ENCODE results near the gene SFTPD. TPM values are rescaled to one million over a fixed set of nuclear protein-coding genes. Genes with fewer than 3 reads are reported as not detected.
"Not testable (repeated sequence)": the region's sequence is repeated elsewhere in the genome, so short reads cannot be mapped to it uniquely, and the experiment has no call there.

The SFTPD gene
- under 1 TPM in 1 of 4 donors, not detected in 3; 0.21 TPM for total RNA-seq
- polyA plus RNA-seq, result under 1 TPM in 2 of 3 donors, not detected in 1; 0.03 to 0.07 TPM
- long read RNA-seq, donor 1, result 0 reads
- long read RNA-seq, donor 2, result 0 reads

- Histone ChIP-seq H3K9me3 (peaks cover 12% of the 10 kb centered on the region), H3K36me3 (ENCODE audit: insufficient read depth in 1 of 2, low read depth in 1 of 2) (no peaks in the 10 kb centered on the region), H3K27me3 (ENCODE audit: insufficient read depth in 3 of 3, low read length in 2 of 3) (no peaks in the 10 kb centered on the region), H3K4me1 (no peaks in the 10 kb centered on the region), H3K4me3 (no peak within 1 kb of the TSS), H3K27ac (no peak within 1 kb of the TSS)
- ATAC-seq (no peak), DNase-seq (no peak)
- TF ChIP-seq, protein P1, sequence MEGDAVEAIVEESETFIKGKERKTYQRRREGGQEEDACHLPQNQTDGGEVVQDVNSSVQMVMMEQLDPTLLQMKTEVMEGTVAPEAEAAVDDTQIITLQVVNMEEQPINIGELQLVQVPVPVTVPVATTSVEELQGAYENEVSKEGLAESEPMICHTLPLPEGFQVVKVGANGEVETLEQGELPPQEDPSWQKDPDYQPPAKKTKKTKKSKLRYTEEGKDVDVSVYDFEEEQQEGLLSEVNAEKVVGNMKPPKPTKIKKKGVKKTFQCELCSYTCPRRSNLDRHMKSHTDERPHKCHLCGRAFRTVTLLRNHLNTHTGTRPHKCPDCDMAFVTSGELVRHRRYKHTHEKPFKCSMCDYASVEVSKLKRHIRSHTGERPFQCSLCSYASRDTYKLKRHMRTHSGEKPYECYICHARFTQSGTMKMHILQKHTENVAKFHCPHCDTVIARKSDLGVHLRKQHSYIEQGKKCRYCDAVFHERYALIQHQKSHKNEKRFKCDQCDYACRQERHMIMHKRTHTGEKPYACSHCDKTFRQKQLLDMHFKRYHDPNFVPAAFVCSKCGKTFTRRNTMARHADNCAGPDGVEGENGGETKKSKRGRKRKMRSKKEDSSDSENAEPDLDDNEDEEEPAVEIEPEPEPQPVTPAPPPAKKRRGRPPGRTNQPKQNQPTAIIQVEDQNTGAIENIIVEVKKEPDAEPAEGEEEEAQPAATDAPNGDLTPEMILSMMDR (IDR thresholded peaks at IDR 0.05), result no peak
- WGBS, 3 donors, result 81 to 87% (median 83%) methylated on average over 3 of the region's 3 CpGs
- intact Hi-C loops (cut with DNase I), result no loop called here
These were observed at the start of gene SFTPD for GRCh38 chr10:79948976-79949722. SFTPD (minus strand) TSS chr10:79949105; CDS start chr10:79946659, 2,446 bp downstream.

DNA sequence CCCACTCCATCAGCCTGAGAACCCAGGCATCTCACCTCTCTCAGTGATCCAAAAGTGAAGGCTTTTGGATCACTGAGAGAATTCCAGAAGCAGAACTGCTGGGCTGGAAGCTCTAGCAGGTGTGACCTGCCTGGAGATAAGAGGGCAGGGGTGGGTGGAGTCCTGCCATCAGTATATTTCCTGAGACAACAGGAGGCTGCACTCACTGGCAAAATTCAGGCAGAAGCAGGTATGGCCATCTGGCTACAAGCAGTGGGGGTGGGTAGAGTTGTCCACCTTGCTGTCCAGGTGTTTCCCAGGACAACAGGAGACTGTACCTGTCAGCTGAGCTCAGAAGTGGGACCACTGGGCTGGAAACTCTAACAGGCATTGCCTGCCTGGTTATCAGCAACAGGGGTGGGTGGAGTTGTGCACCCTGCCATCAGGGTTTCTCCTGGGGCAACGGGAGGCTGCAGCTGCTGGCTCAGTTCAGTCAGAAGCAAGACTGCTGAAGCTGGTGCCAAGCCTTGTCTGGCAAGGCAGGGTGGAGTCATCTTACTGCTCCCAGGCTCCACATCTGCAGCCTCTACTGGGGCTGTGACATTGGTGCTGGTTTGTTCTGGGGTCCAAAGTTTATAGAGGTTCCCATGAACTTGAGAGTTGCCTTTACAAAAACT is 47.2 kb upstream of the SFTPD start:
- DNase-seq, result no peak
- ATAC-seq, result no peak
- no peak overlapping the region for H3K4me3 ChIP-seq
- no peaks in the 10 kb centered on the region for H3K36me3 ChIP-seq (ENCODE audit: insufficient read depth in 1 of 2, low read depth in 1 of 2)
- 26 to 33% (median 31%) methylated on average over 1 of the region's 1 CpG for WGBS, 3 donors
- H3K9me3 ChIP-seq, result no peaks in the 10 kb centered on the region
- intact Hi-C loops (cut with DNase I), result no loop called here
- H3K27me3 ChIP-seq (ENCODE audit: insufficient read depth in 3 of 3, low read length in 2 of 3), result no peaks in the 10 kb centered on the region
- TF ChIP-seq, protein P1 (IDR thresholded peaks at IDR 0.05), result no peak
- H3K27ac ChIP-seq, result no peak overlapping the region
- no peaks in the 10 kb centered on the region for H3K4me1 ChIP-seq

DNA sequence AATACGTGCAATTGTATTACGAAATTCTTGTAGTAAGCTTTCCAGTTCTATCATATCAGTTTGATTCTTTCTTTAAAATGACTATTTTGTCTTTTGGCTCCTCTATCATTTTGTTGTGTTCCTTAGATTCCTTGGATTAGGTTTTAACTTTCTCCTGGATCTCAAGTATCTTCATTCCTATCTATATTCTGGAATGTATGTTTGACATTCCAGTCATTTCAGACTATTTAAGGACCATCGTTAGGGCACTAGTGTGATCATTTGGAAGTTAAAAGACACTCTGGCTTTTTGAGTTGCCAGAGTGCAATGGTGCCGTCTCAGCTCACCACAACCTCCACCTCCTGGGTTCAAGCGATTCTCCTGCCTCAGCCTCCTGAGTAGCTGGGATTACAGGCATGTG is 45.7 kb upstream of the SFTPD start:
- ATAC-seq, result no peak
- no peaks in the 10 kb centered on the region for H3K4me1 ChIP-seq
- TF ChIP-seq, protein P1 (IDR thresholded peaks at IDR 0.05), result no peak

GRCh38 chr10:79988199-79988598 is 39.3 kb upstream of the SFTPD start:
- H3K27me3 ChIP-seq (ENCODE audit: insufficient read depth in 3 of 3, low read length in 2 of 3), result peaks cover 0 to 12% (median 2%) of the 10 kb centered on the region in 3 donors
- H3K9me3 ChIP-seq; H3K4me3 ChIP-seq; H3K27ac ChIP-seq; DNase-seq; intact Hi-C loops (cut with DNase I); H3K4me1 ChIP-seq; ATAC-seq; H3K36me3 ChIP-seq (ENCODE audit: insufficient read depth in 1 of 2, low read depth in 1 of 2): not testable (repeated sequence)
- 82 to 93% (median 92%) methylated on average over 2 of the region's 2 CpGs for WGBS, 3 donors

More for the DNA sequence above, 45.7 kb upstream of the SFTPD start:
- H3K4me3 ChIP-seq, result no peak overlapping the region
- H3K36me3 ChIP-seq (ENCODE audit: insufficient read depth in 1 of 2, low read depth in 1 of 2), result no peaks in the 10 kb centered on the region
- peaks cover 5% of the 10 kb centered on the region for H3K9me3 ChIP-seq
- DNase-seq, result no peak
- WGBS, 3 donors, result 66 to 84% (median 68%) methylated on average over 5 of the region's 5 CpGs
- no peaks in the 10 kb centered on the region for H3K27me3 ChIP-seq (ENCODE audit: insufficient read depth in 3 of 3, low read length in 2 of 3)
- intact Hi-C loops (cut with DNase I), result no loop called here
- H3K27ac ChIP-seq, result no peak overlapping the region

DNA sequence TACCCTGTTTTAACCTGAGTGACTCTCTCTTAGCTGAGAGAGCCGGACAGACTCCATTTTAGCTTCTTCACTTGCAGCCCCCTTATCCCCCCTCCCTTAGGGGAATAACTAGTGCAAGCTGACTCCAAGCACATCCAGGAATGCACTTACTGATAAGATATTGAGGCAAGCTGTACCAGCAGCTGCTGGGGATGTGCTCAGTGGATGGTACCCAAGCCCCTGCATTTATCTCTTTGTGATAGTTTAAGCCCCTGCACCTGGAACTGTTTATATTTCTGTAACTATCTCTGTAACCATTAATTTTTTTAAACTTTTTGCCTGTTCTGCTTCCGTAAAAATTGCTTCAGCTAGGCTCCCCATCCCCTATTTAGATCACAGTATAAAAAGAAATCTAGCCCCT is 37.8 kb upstream of the SFTPD start:
- H3K27ac ChIP-seq; DNase-seq; H3K4me1 ChIP-seq; H3K36me3 ChIP-seq (ENCODE audit: insufficient read depth in 1 of 2, low read depth in 1 of 2); ATAC-seq; H3K9me3 ChIP-seq; H3K4me3 ChIP-seq; intact Hi-C loops (cut with DNase I): not testable (repeated sequence)
- H3K27me3 ChIP-seq (ENCODE audit: insufficient read depth in 3 of 3, low read length in 2 of 3), result peaks cover 0 to 21% (median 2%) of the 10 kb centered on the region in 3 donors
- 73 to 91% (median 85%) methylated on average over 2 of the region's 2 CpGs for WGBS, 3 donors

Measured in psoas muscle (tissue), 8 donors.